K562 (cell line): ENCODE measurements around the gene ADGRG1. TPM values are rescaled to one million over a fixed set of nuclear protein-coding genes. Genes with fewer than 3 reads are reported as not detected.
A peak's percentile ranks its signal among the peaks of the same experiment; 100 is the strongest.

ENCODE experiments used
- ATAC-seq: fragments of 200-7000 bp; cut with Tn5 transposase; 3 replicates; pipeline ENCODE4 v1.9.1; 2020; ENCODE audit warnings: moderate library complexity
- BruUV-seq: library from RNA; stranded (reverse); fragments of 400-500 nt; replicated peaks from 2 replicates; lab custom pipeline; 2021; lab: Mats Ljungman, UMichigan
- CTCF ChIA-PET: fragments of 300-600 bp; formaldehyde crosslinking; extraction: SDS; loops from one replicate; lab custom pipeline; 2021; ENCODE audit warnings: low intra/inter-chr PET ratio; lab: Yijun Ruan, JAX
- POLR2A ChIA-PET: fragments of 300-600, 350-650 bp; sonication (Branson Sonifier 250); formaldehyde crosslinking; extraction: SDS; loops from one replicate; lab custom pipeline; 2021; ENCODE audit warnings: antibody characterized with exemption, inconsistent platforms; lab: Yijun Ruan, JAX
- DNase-seq, 4 experiments: peaks; one replicate each; pipeline versions ENCODE4 v3.0.0 to v3.0.0-alpha.2; 2011 to 2018; ENCODE audit warnings: low spot score in 3 of 4, mixed read lengths in 3 of 4; ENCODE audit errors: extremely low read depth in 1 of 4
- FAIRE-seq: peaks from 2 replicates; lab custom pipeline; 2011; peaks lifted over from hg19 to GRCh38; lab: Jason Lieb, UNC
- H2AFZ ChIP-seq: 2 replicates; pipeline ENCODE4 v1.6.0; 2011; ENCODE audit warnings: low read depth, low read length, control low read depth, inconsistent platforms
- H3K27ac ChIP-seq: fragments of 200-600 bp; 3 replicates; pipeline ENCODE4 v1.8.0; 2011; ENCODE audit warnings: low read depth, mild to moderate bottlenecking, control low read depth, inconsistent platforms, low read length, moderate library complexity, mixed read lengths; ENCODE audit errors: extremely low read depth
- H3K27me3 ChIP-seq, 2 experiments: fragments of 300-600 bp in 1 of 2; 2 replicates in 1 of 2; 3 replicates in 1 of 2; pipeline versions ENCODE4 v1.6.0 to v1.8.0; 2011; ENCODE audit warnings: inconsistent platforms in 2 of 2, low read length in 2 of 2, mild to moderate bottlenecking in 1 of 2, mixed read lengths in 1 of 2, moderate library complexity in 1 of 2; ENCODE audit not compliant: control insufficient read depth in 2 of 2, insufficient read depth in 2 of 2
- H3K36me3 ChIP-seq: fragments of 300-600 bp; 3 replicates; pipeline ENCODE4 v1.8.0; 2011; ENCODE audit warnings: mild to moderate bottlenecking, low read length, inconsistent platforms; ENCODE audit not compliant: control insufficient read depth, insufficient read depth
- H3K4me1 ChIP-seq, 2 experiments: fragments of 200-600 bp in 1 of 2; replicated peaks in 1 of 2; 2 replicates in 1 of 2; 3 replicates in 1 of 2; pipeline versions ENCODE4 v1.5.1 to v1.8.0; 2011; ENCODE audit warnings: inconsistent platforms in 2 of 2, low read length in 2 of 2, mild to moderate bottlenecking in 1 of 2, mixed read lengths in 1 of 2, moderate library complexity in 1 of 2; ENCODE audit not compliant: control insufficient read depth in 2 of 2, insufficient read depth in 2 of 2
- H3K4me2 ChIP-seq: 2 replicates; pipeline ENCODE4 v1.6.1; 2011; ENCODE audit warnings: low read length, control low read depth, inconsistent platforms, mixed read lengths; ENCODE audit not compliant: insufficient read depth
- H3K4me3 ChIP-seq: fragments of 200-600 bp; sonication (generic), shearing (Covaris generic); 2 replicates; pipeline ENCODE4 v1.5.1; 2016; ENCODE audit warnings: control low read depth, inconsistent platforms
- H3K79me2 ChIP-seq: fragments of 200-600 bp; 3 replicates; pipeline ENCODE4 v1.8.0; 2011; ENCODE audit warnings: low read length, inconsistent platforms; ENCODE audit not compliant: control insufficient read depth, insufficient read depth
- H3K9ac ChIP-seq, 2 experiments: 2 replicates each; pipeline versions ENCODE4 v1.6.0 to v1.6.1; 2011; ENCODE audit warnings: low read depth in 2 of 2, low read length in 2 of 2, control low read depth in 1 of 2, inconsistent platforms in 1 of 2, mild to moderate bottlenecking in 1 of 2, mixed read lengths in 1 of 2; ENCODE audit not compliant: insufficient read depth in 1 of 2
- H3K9me1 ChIP-seq: one replicate; pipeline ENCODE4 v1.6.0; 2011; ENCODE audit warnings: inconsistent platforms, mild to moderate bottlenecking, low read length, moderate library complexity; ENCODE audit not compliant: control insufficient read depth, insufficient read depth
- H3K9me3 ChIP-seq: replicated peaks from 2 replicates; pipeline ENCODE4 v1.5.1; 2011; ENCODE audit warnings: low read depth, low read length, inconsistent platforms; ENCODE audit not compliant: control insufficient read depth, insufficient read depth
- H4K20me1 ChIP-seq: replicated peaks from 2 replicates; pipeline ENCODE4 v1.6.1; 2011; ENCODE audit warnings: low read length, inconsistent platforms, mixed read lengths; ENCODE audit not compliant: control insufficient read depth, insufficient read depth
- ATF1 ChIP-seq, 2 experiments: fragments of 450-650 bp in 1 of 2; IDR thresholded peaks; 2 replicates each; pipeline ENCODE4 v1.6.1; 2016; ENCODE audit warnings: missing compliant biosample characterization in 1 of 2, missing genetic modification characterization in 1 of 2
- CHCHD3 ChIP-seq: fragments of 250-450 bp; sonication (Bioruptor Pico); IDR thresholded peaks from 2 replicates; pipeline ENCODE4 v2.1.2; 2022; ENCODE audit warnings: mild to moderate bottlenecking
- CTBP1 ChIP-seq: fragments of 450-650 bp; IDR thresholded peaks from 2 replicates; pipeline ENCODE4 v1.6.1; 2016; ENCODE audit warnings: borderline replicate concordance
- CXXC5 ChIP-seq: fragments of 250-450 bp; sonication (Bioruptor Pico); IDR thresholded peaks from 2 replicates; pipeline ENCODE4 v1.8.0; 2022; ENCODE audit warnings: inconsistent platforms, mild to moderate bottlenecking, moderate library complexity
- ETV5 ChIP-seq: sonication (generic); formaldehyde crosslinking; IDR thresholded peaks from 2 replicates; pipeline ENCODE4 v1.4.0; 2020; ENCODE audit warnings: low read depth, mild to moderate bottlenecking, missing genetic modification reagents
- FOSL1 ChIP-seq: fragments of 200-800 bp; sonication (Bioruptor generic); conservative IDR thresholded peaks from 2 replicates; pipeline ENCODE4 v1.6.1; 2016; ENCODE audit warnings: missing genetic modification characterization, missing compliant biosample characterization
- MEF2D ChIP-seq: conservative IDR thresholded peaks from 2 replicates; pipeline ENCODE4 v1.6.1; 2016; ENCODE audit warnings: low read depth, missing genetic modification characterization, missing compliant biosample characterization
- REST ChIP-seq, 2 experiments: fragments of 450-650 bp; formaldehyde crosslinking in 1 of 2; IDR thresholded peaks; 2 replicates each; pipeline versions ENCODE4 v1.4.0 to v1.6.1; 2014 to 2020; ENCODE audit warnings: mild to moderate bottlenecking in 2 of 2, borderline replicate concordance in 1 of 2, low read depth in 1 of 2
- SMC3 ChIP-seq: conservative IDR thresholded peaks from 2 replicates; pipeline ENCODE4 v1.6.1; 2011; ENCODE audit warnings: low read depth, low read length, improper control_type of control experiment; ENCODE audit not compliant: insufficient read depth
- SNIP1 ChIP-seq: fragments of 450-650 bp; IDR thresholded peaks from 2 replicates; pipeline ENCODE4 v1.7.1; 2017; ENCODE audit warnings: low read depth, mild to moderate bottlenecking
- ZBTB33 ChIP-seq: sonication (generic); formaldehyde crosslinking; IDR thresholded peaks from 2 replicates; pipeline ENCODE4 v1.8.1; 2023; ENCODE audit warnings: mild to moderate bottlenecking, missing genetic modification reagents
- ZNF76 ChIP-seq: fragments of 250-450 bp; sonication (Bioruptor Pico); IDR thresholded peaks from 2 replicates; pipeline ENCODE4 v1.4.0; 2020; ENCODE audit warnings: mild to moderate bottlenecking, moderate library complexity, borderline replicate concordance
- ZSCAN29 ChIP-seq: fragments of 450-650 bp; IDR thresholded peaks from 2 replicates; pipeline ENCODE4 v1.6.1; 2017
- WGBS: fragments of 100-300 bp; shearing (Covaris generic); methylation state at CpG from one replicate; pipeline ENCODE4 v1.1.6; 2016; ENCODE audit warnings: low coverage, mixed read lengths; ENCODE audit not compliant: insufficient coverage; ENCODE audit errors: missing lambda C conversion rate; 5-methylcytosine and 5-hydroxymethylcytosine counted together
- in situ Hi-C: fragments of 300-500 bp; cut with MboI; formaldehyde crosslinking; loops from 4 replicates; pipeline ENCODE4 v1.15.0; 2018; ENCODE audit warnings: inconsistent platforms, mixed read lengths
- intact Hi-C: fragments of 100-400 bp; cut with micrococcal nuclease; formaldehyde crosslinking; loops from 2 replicates; pipeline ENCODE4 v1.14.2; 2022
- polyA plus RNA-seq, 8 experiments: library from polyadenylated mRNA; depleted of rRNA in 4 of 8; stranded (reverse) in 5 of 8; unstranded in 3 of 8; fragments of >200 nt; fragmentation: Nextera tagmentation in 2 of 8; fragmentation: Illumina TruSeq in 1 of 8; extraction: Ambion mirVana in 2 of 8; extraction: Trizol in 1 of 8; gene quantifications; 2 replicates each; pipeline versions ENCODE4 v1.2.1 to v1.2.3, GENCODE V29; 2011 to 2014; ENCODE audit warnings: inconsistent platforms in 1 of 8, missing spikeins in 1 of 8
- total RNA-seq, 7 experiments: library from RNA; depleted of rRNA in 6 of 7; stranded (reverse); fragments of >200 nt in 6 of 7; fragmentation: Illumina TruSeq in 2 of 7; extraction: Trizol in 2 of 7; gene quantifications; 2 replicates each; pipeline versions ENCODE4 v1.2.1 to v1.2.3, GENCODE V29; 2011 to 2021; ENCODE audit warnings: low replicate concordance in 1 of 7

ADGRG1 gene
- total and polyA plus RNA-seq, 9 of the 15 experiments (the other 6 are each of a cell fraction or from before 2014, with no cell fraction given): 0.04 to 0.31 (median 0.16) TPM; not detected in 6

GRCh38 chr16:57611181-57611580 lies 17.2 kb upstream of the ADGRG1 start:
- Histone ChIP-seq H3K27ac (no peak overlapping the region), H4K20me1 (no peaks in the 10 kb centered on the region), H3K27me3 (no peaks in the 10 kb centered on the region), H3K9ac (no peak overlapping the region), H3K4me2 (no peak overlapping the region), H3K4me1 (peaks cover 14 to 30% of the 10 kb centered on the region in 2 experiments), H3K4me3 (no peak overlapping the region), H2AFZ (0 out of 2 replicates have a peak overlapping the region, but pooled peaks have one; percentile 15), H3K9me3 (no peaks in the 10 kb centered on the region), H3K36me3 (no peaks in the 10 kb centered on the region), H3K79me2 (no peaks in the 10 kb centered on the region), H3K9me1 (no peaks in the 10 kb centered on the region)
- DNase-seq (no peak), FAIRE-seq (no peak), ATAC-seq (no peak)
- intact Hi-C loops: no loop called here
- ChIA-PET POLR2A (interaction anchor here (0.6 to 1.7 kb wide), 4 partner anchors 10 to 303 kb away, joined by 3 to 4 read pairs (median 3); no protein-coding TSS in a partner anchor), CTCF (no interaction called here)
- in situ Hi-C loops: no loop called here
- 7% methylated on average over 3 of the region's 3 CpGs for WGBS
- no TSS peak for BruUV-seq
- TF ChIP-seq FOSL1: peak; percentile 47
- no peak for TF ChIP-seq ETV5 (CRISPR knock-in tag)
- no peak for TF ChIP-seq MEF2D
- TF ChIP-seq ZSCAN29: no peak
- TF ChIP-seq SNIP1: no peak
- no peak for TF ChIP-seq ZNF76 (CRISPR knock-in tag)
- no peak for TF ChIP-seq CHCHD3
- no peak for TF ChIP-seq SMC3
- TF ChIP-seq CTBP1: no peak
- no peak for TF ChIP-seq ATF1 (CRISPR knock-in tag; IDR thresholded peaks at IDR 0.05)
- TF ChIP-seq ATF1 (tag; IDR thresholded peaks at IDR 0.05): 0 out of 2 replicates have a peak, but pooled peaks have one; percentile 16
- TF ChIP-seq ZBTB33 (CRISPR knock-in tag): no peak
- TF ChIP-seq REST (IDR thresholded peaks at IDR 0.05; ENCODE audit: borderline replicate concordance): no peak
- no peak for TF ChIP-seq REST (CRISPR knock-in tag; IDR thresholded peaks at IDR 0.05; ENCODE audit: low read depth)
- TF ChIP-seq CXXC5 (CRISPR knock-in tag): no peak
